Neural progenitor cell (in vitro differentiated cells): ENCODE data around the gene C1QL2. TPM values are rescaled to one million over a fixed set of nuclear protein-coding genes. Genes with fewer than 3 reads are reported as not detected.

Source experiments
- DNase-seq: peaks from one replicate; pipeline ENCODE4 v3.0.0-alpha.2; 2016; ENCODE audit warnings: low spot score
- H2AFZ ChIP-seq: fragments of 200-600 bp; sonication (generic); replicated peaks from 2 replicates; pipeline ENCODE4 v1.6.1; 2016; ENCODE audit warnings: antibody characterized with exemption
- H3F3A ChIP-seq: fragments of 200-600 bp; sonication (generic); 2 replicates; pipeline ENCODE4 v1.6.1; 2016; ENCODE audit warnings: antibody characterized with exemption, low read depth
- H3K27ac ChIP-seq: fragments of 200-600 bp; sonication (generic); 2 replicates; pipeline ENCODE4 v1.5.1; 2016; ENCODE audit warnings: mild to moderate bottlenecking
- H3K27me3 ChIP-seq: fragments of 200-600 bp; sonication (generic); 2 replicates; pipeline ENCODE4 v1.6.1; 2016; ENCODE audit warnings: mild to moderate bottlenecking, moderate library complexity
- H3K36me3 ChIP-seq: fragments of 200-600 bp; sonication (generic); 2 replicates; pipeline ENCODE4 v1.5.1; 2016
- H3K4me1 ChIP-seq: fragments of 200-600 bp; sonication (generic); 2 replicates; pipeline ENCODE4 v1.6.1; 2016; ENCODE audit warnings: mixed run types
- H3K4me2 ChIP-seq: fragments of 200-600 bp; sonication (generic); 2 replicates; pipeline ENCODE4 v1.6.1; 2016
- H3K4me3 ChIP-seq: fragments of 200-600 bp; sonication (generic); 2 replicates; pipeline ENCODE4 v1.5.1; 2016
- H3K79me2 ChIP-seq: fragments of 200-600 bp; sonication (generic); 2 replicates; pipeline ENCODE4 v1.6.1; 2016; ENCODE audit warnings: low read depth
- H3K9ac ChIP-seq: fragments of 200-600 bp; sonication (generic); 2 replicates; pipeline ENCODE4 v1.6.1; 2016
- H3K9me3 ChIP-seq: fragments of 200-600 bp; sonication (generic); 2 replicates; pipeline ENCODE4 v1.5.1; 2016; ENCODE audit warnings: low read depth
- H4K20me1 ChIP-seq: fragments of 200-600 bp; sonication (generic); 2 replicates; pipeline ENCODE4 v1.6.1; 2016; ENCODE audit warnings: low read depth
- H3K27ac Mint-ChIP-seq: 3 replicates; pipeline ENCODE4 v1.8.0; 2021; ENCODE audit warnings: mixed read lengths
- H3K27me3 Mint-ChIP-seq: 2 replicates; pipeline ENCODE4 v1.8.0; 2022; ENCODE audit warnings: low read depth, mild to moderate bottlenecking, inconsistent platforms, moderate library complexity, mixed read lengths; ENCODE audit not compliant: insufficient read depth
- H3K36me3 Mint-ChIP-seq: 3 replicates; pipeline ENCODE4 v1.8.0; 2021; ENCODE audit warnings: mixed read lengths
- H3K4me1 Mint-ChIP-seq: 3 replicates; pipeline ENCODE4 v1.8.0; 2021; ENCODE audit warnings: mixed read lengths
- H3K4me3 Mint-ChIP-seq: 3 replicates; pipeline ENCODE4 v1.8.0; 2021; ENCODE audit warnings: mild to moderate bottlenecking, moderate library complexity, mixed read lengths
- H3K9me3 Mint-ChIP-seq: 3 replicates; pipeline ENCODE4 v1.8.0; 2020; ENCODE audit warnings: mixed read lengths
- CTCF ChIP-seq: fragments of 200-600 bp; sonication (generic); IDR thresholded peaks from 2 replicates; pipeline ENCODE4 v1.5.1; 2017; ENCODE audit warnings: antibody characterized with exemption, mild to moderate bottlenecking
- EZH2 ChIP-seq: fragments of 200-600 bp; sonication (generic); IDR thresholded peaks from 2 replicates; pipeline ENCODE4 v1.6.1; 2017; ENCODE audit warnings: antibody characterized with exemption, mild to moderate bottlenecking, moderate library complexity
- EZH2phosphoT487 ChIP-seq: fragments of 200-600 bp; sonication (generic); IDR thresholded peaks from 2 replicates; pipeline ENCODE4 v1.6.1; 2017; ENCODE audit warnings: antibody characterized with exemption
- total RNA-seq: library from RNA; depleted of rRNA; stranded (reverse); fragments of >200 nt; gene quantifications from 2 replicates; pipeline ENCODE4 v1.2.3, GENCODE V29; 2015; ENCODE audit warnings: low replicate concordance

C1QL2 gene
- total RNA-seq, 1 donor from 2014 or later = not detected

GRCh38 chr2:119134775-119135174 is 23.8 kb downstream of the C1QL2 start:
- H2AFZ ChIP-seq = no peak overlapping the region
- H3K9me3 ChIP-seq = no peaks in the 10 kb centered on the region
- H3K27ac ChIP-seq = no peak overlapping the region
- Mint-ChIP-seq H3K27me3 (peaks cover 17% of the 10 kb centered on the region), H3K27ac (no peak overlapping the region), H3K4me1 (no peaks in the 10 kb centered on the region), H3K9me3 (no peaks in the 10 kb centered on the region), H3K4me3 (no peak overlapping the region), H3K36me3 (no peaks in the 10 kb centered on the region)
- H3F3A ChIP-seq = no peaks in the 10 kb centered on the region
- H3K9ac ChIP-seq = no peak overlapping the region
- no peaks in the 10 kb centered on the region for H3K27me3 ChIP-seq
- no peaks in the 10 kb centered on the region for H4K20me1 ChIP-seq
- no peak overlapping the region for H3K4me2 ChIP-seq
- no peak for TF ChIP-seq EZH2phosphoT487
- TF ChIP-seq CTCF = no peak
- TF ChIP-seq EZH2 = no peak
- H3K36me3 ChIP-seq = no peaks in the 10 kb centered on the region
- H3K4me3 ChIP-seq = no peak overlapping the region
- H3K4me1 ChIP-seq = no peaks in the 10 kb centered on the region
- DNase-seq = no peak
- no peaks in the 10 kb centered on the region for H3K79me2 ChIP-seq

- no peak overlapping the region for H3K27ac ChIP-seq
- H4K20me1 ChIP-seq = no peaks in the 10 kb centered on the region
- H3F3A ChIP-seq = no peaks in the 10 kb centered on the region
- H3K79me2 ChIP-seq = no peaks in the 10 kb centered on the region
- Mint-ChIP-seq H3K27me3 (peaks cover 12% of the 10 kb centered on the region), H3K36me3 (no peaks in the 10 kb centered on the region), H3K4me1 (peaks cover 3% of the 10 kb centered on the region), H3K27ac (no peak overlapping the region), H3K4me3 (no peak overlapping the region), H3K9me3 (no peaks in the 10 kb centered on the region)
- no peaks in the 10 kb centered on the region for H3K9me3 ChIP-seq
- no peak overlapping the region for H2AFZ ChIP-seq
- no peaks in the 10 kb centered on the region for H3K36me3 ChIP-seq
- no peak overlapping the region for H3K4me3 ChIP-seq
- H3K4me2 ChIP-seq = no peak overlapping the region
- no peaks in the 10 kb centered on the region for H3K27me3 ChIP-seq
- TF ChIP-seq EZH2 (no peak), CTCF (peak; percentile 69)
- no peak overlapping the region for H3K9ac ChIP-seq
- peak; percentile 74 for DNase-seq
- no peaks in the 10 kb centered on the region for H3K4me1 ChIP-seq
Measured at GRCh38 chr2:119126650-119127049, 31.9 kb downstream of the C1QL2 start.

- Mint-ChIP-seq H3K36me3 (no peaks in the 10 kb centered on the region), H3K4me3 (no peak overlapping the region)
- TF ChIP-seq CTCF (no peak), EZH2 (no peak), EZH2phosphoT487 (no peak)
Measured at GRCh38 chr2:119123389-119123788, 35.2 kb downstream of the C1QL2 start.

More at GRCh38 chr2:119123389-119123788, 35.2 kb downstream of the C1QL2 start:
- H3K79me2 ChIP-seq = no peaks in the 10 kb centered on the region
- DNase-seq = peak; percentile 33
- no peak overlapping the region for H2AFZ ChIP-seq
- no peaks in the 10 kb centered on the region for H3K27me3 ChIP-seq
- no peaks in the 10 kb centered on the region for H3K4me1 ChIP-seq
- H3K27me3 Mint-ChIP-seq = peaks cover 5% of the 10 kb centered on the region
- no peaks in the 10 kb centered on the region for H4K20me1 ChIP-seq
- no peak overlapping the region for H3K27ac Mint-ChIP-seq
- no peak overlapping the region for H3K9ac ChIP-seq
- H3K9me3 ChIP-seq = no peaks in the 10 kb centered on the region
- H3K4me3 ChIP-seq = no peak overlapping the region
- no peak overlapping the region for H3K4me2 ChIP-seq
- no peaks in the 10 kb centered on the region for H3K9me3 Mint-ChIP-seq
- H3K4me1 Mint-ChIP-seq = peaks cover 3% of the 10 kb centered on the region
- no peak overlapping the region for H3K27ac ChIP-seq
- H3F3A ChIP-seq = no peaks in the 10 kb centered on the region
- no peaks in the 10 kb centered on the region for H3K36me3 ChIP-seq
